ENCODE results near the gene COASY. TPM values are rescaled to one million over a fixed set of nuclear protein-coding genes. Genes with fewer than 3 reads are reported as not detected.

The COASY gene
- total RNA-seq, 1 donor = 22.0 TPM

DNA sequence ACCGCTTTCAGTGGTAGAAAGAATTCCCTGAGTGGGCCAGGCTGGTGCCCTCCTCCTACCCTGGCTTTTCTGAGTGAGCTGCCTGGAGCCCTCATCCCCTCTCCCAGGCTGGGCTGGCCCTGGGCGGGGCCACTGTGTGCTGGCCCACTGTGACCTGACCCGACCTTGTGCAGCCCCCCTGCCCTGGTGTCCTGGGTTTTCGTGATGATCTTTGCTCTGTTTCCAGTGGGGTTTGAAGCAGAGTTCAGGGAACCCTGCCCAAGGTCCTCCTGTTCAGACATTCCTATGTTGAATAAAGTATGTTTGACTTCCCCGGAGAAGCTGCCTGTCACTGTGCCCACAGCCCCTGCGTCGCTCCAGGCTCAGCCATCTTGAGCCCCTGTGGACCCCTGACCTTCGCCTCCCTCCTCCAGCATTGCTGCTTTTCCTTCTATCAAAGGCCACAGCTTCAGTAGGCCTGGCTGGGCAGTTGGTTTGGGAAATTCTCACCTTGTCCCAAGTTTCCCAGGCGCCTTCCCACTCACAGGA lies 39.6 kb upstream of the COASY start:
- no peak overlapping the region for H3K4me3 ChIP-seq (ENCODE audit: low read depth, low read length)
- TF ChIP-seq, protein P1, sequence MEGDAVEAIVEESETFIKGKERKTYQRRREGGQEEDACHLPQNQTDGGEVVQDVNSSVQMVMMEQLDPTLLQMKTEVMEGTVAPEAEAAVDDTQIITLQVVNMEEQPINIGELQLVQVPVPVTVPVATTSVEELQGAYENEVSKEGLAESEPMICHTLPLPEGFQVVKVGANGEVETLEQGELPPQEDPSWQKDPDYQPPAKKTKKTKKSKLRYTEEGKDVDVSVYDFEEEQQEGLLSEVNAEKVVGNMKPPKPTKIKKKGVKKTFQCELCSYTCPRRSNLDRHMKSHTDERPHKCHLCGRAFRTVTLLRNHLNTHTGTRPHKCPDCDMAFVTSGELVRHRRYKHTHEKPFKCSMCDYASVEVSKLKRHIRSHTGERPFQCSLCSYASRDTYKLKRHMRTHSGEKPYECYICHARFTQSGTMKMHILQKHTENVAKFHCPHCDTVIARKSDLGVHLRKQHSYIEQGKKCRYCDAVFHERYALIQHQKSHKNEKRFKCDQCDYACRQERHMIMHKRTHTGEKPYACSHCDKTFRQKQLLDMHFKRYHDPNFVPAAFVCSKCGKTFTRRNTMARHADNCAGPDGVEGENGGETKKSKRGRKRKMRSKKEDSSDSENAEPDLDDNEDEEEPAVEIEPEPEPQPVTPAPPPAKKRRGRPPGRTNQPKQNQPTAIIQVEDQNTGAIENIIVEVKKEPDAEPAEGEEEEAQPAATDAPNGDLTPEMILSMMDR (IDR thresholded peaks at IDR 0.05; ENCODE audit: insufficient read depth, low read depth, low read length) = no peak
- no peak for DNase-seq (ENCODE audit: low read depth)

DNA sequence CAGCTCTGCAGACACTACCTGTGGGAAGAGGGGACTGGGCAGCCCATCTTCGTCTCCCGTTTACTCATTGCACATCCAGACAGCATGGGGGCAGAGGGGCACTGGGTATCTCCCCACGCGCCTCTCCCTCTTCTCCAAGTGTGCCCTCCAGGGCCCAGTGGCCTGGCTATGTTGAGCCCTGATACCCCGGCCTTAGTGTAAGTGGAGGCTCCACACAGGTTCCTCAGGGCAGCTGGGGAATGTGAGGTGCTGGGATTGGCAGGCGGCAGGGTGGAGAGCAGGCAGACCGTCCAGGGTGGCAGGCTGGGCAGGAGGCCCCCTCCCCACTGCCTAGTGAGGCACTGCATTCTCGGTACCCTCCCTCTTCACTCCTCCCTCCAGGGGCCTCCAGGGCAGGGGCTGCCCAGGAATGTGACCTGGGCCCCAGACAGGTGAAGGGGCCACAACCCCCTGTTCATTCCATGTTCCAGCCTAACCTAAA lies 39.1 kb upstream of the COASY start:
- no peak for DNase-seq (ENCODE audit: low read depth)
- no peak overlapping the region for H3K4me3 ChIP-seq (ENCODE audit: low read depth, low read length)
- TF ChIP-seq, protein P1 (IDR thresholded peaks at IDR 0.05; ENCODE audit: insufficient read depth, low read depth, low read length) = no peak

- peak; percentile 48 for DNase-seq (ENCODE audit: low read depth)
- no peak overlapping the region for H3K4me3 ChIP-seq (ENCODE audit: low read depth, low read length)
- TF ChIP-seq, protein P1 (IDR thresholded peaks at IDR 0.05; ENCODE audit: insufficient read depth, low read depth, low read length) = no peak
Measured at GRCh38 chr17:42525221-42525620, 36.7 kb upstream of the COASY start.

DNA sequence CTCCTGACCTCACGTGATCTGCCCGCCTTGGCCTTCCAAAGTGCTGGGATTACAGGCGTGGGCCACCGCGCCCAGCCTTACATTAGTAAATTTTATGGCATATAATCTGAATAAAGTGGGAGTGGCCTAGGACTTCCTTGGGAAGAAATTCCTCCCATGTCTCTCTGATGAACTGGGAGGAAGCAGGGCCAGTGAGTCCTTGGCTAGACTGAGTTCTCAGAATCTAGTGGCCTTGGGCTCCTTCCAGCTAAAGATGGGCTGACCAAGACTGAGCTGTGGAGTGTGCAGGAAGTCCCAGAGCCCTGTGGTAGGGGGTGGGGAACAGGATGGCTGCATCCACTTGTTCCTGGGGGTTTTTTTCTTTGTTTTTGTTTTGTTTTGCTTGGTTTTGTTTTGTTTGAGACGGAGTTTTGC lies 35.9 kb upstream of the COASY start:
- DNase-seq (ENCODE audit: low read depth) = no peak
- H3K4me3 ChIP-seq (ENCODE audit: low read depth, low read length) = no peak overlapping the region
- TF ChIP-seq, protein P1 (IDR thresholded peaks at IDR 0.05; ENCODE audit: insufficient read depth, low read depth, low read length) = no peak

DNA sequence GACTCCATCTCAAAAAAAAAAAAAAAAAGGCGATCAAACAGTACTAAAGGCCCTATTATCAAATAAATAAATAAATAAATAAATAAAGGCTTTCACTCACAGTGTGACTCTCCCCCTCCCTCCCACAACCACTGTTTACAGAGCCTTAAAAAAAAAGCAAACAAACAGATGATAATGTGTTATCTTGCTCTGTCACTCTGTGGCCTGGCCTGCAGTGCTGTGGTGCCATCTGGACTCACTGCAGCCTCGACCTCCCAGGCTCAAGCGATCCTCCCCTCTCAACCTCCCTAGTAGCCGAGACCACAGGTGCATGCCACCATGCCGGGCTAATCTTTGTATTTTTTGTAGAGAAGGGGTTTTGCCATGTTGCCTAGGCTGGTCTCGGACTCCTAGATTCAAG lies 34.0 kb upstream of the COASY start:
- DNase-seq (ENCODE audit: low read depth) = no peak
- no peak overlapping the region for H3K4me3 ChIP-seq (ENCODE audit: low read depth, low read length)
- TF ChIP-seq, protein P1 (IDR thresholded peaks at IDR 0.05; ENCODE audit: insufficient read depth, low read depth, low read length) = no peak

GRCh38 chr17:42529061-42529460 lies 32.9 kb upstream of the COASY start:
- DNase-seq (ENCODE audit: low read depth) = no peak
- H3K4me3 ChIP-seq (ENCODE audit: low read depth, low read length) = no peak overlapping the region
- TF ChIP-seq, protein P1 (IDR thresholded peaks at IDR 0.05; ENCODE audit: insufficient read depth, low read depth, low read length) = no peak

DNA sequence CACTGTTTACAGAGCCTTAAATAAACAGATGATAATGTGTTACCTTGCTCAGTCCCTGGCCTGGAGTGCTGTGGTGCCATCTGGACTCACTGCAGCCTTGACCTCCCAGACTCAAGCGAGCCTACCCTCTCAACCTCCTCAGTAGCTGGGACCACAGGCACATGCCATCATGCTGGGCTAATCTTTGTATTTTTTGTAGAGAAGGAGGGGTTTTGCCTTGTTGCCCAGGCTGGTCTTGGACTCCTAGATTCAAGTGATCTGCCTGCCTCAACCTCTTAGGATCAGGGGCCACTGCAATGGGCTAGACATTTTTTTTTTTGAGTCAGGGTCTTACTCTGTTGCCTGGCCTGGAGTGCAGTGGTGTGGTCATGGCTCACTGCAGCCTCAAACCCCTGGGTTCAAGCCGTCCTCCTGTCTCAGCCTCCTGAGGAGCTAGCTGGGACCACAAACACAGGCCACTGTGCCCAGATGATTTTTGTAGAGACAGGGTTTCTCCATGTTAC lies 30.9 kb upstream of the COASY start:
- TF ChIP-seq, protein P1 (IDR thresholded peaks at IDR 0.05; ENCODE audit: insufficient read depth, low read depth, low read length) = no peak
- H3K4me3 ChIP-seq (ENCODE audit: low read depth, low read length) = no peak overlapping the region
- peak; percentile 67 for DNase-seq (ENCODE audit: low read depth)

All from fibroblast of villous mesenchyme (primary cell).